ENCODE results near the gene DHODH.

DNA sequence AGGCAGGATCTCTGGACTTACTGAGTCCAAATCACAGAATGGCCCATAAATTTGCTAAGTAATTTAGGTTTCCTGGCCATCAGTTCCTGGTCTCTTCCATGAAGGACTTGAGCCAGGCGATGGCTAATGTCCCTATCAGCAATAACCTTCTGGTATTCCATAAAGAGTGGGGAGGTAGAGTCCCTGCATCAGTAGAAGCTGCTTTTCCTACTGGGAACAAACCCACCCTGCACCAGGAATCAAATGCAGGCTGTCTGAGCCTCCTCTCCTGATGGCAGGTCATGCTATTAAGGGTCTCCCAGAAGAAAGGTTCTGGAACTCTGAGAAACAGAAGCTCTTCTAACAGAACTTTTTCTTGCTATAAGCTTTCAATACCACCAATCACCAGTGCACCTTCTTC, 53.0 kb downstream of the DHODH start:
- TF ChIP-seq, protein P1, sequence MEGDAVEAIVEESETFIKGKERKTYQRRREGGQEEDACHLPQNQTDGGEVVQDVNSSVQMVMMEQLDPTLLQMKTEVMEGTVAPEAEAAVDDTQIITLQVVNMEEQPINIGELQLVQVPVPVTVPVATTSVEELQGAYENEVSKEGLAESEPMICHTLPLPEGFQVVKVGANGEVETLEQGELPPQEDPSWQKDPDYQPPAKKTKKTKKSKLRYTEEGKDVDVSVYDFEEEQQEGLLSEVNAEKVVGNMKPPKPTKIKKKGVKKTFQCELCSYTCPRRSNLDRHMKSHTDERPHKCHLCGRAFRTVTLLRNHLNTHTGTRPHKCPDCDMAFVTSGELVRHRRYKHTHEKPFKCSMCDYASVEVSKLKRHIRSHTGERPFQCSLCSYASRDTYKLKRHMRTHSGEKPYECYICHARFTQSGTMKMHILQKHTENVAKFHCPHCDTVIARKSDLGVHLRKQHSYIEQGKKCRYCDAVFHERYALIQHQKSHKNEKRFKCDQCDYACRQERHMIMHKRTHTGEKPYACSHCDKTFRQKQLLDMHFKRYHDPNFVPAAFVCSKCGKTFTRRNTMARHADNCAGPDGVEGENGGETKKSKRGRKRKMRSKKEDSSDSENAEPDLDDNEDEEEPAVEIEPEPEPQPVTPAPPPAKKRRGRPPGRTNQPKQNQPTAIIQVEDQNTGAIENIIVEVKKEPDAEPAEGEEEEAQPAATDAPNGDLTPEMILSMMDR (IDR thresholded peaks at IDR 0.05; ENCODE audit: low read length), result no peak
- no peak for TF ChIP-seq EZH2 (optimal IDR thresholded peaks at IDR 0.05; ENCODE audit: low read depth, low read length)
